Activated B cell treated with CpG ODN at 0.5 μM for 24 hours (primary cell): ENCODE measurements around the gene SYT3. TPM values are rescaled to one million over a fixed set of nuclear protein-coding genes. Genes with fewer than 3 reads are reported as not detected.

Experiments used
- ATAC-seq: fragments of 200-7000 bp; cut with Tn5 transposase; one replicate; pipeline ENCODE4 v1.10.0; 2021; ENCODE audit warnings: low read depth, mild to moderate bottlenecking, moderate library complexity
- CTCF ChIA-PET: fragments of 350-600 bp; sonication (Branson Sonifier 250); formaldehyde crosslinking; loops from one replicate; lab custom pipeline; 2021; ENCODE audit warnings: antibody characterized with exemption; lab: Charles Lee
- POLR2A ChIA-PET: fragments of 350-600 bp; sonication (Branson Sonifier 250); formaldehyde crosslinking; loops from one replicate; lab custom pipeline; 2021; ENCODE audit warnings: antibody characterized with exemption; lab: Charles Lee
- DNase-seq: peaks from one replicate; pipeline ENCODE4 v3.0.0; 2022
- H3K27ac Mint-ChIP-seq: one replicate; pipeline ENCODE4 v1.8.0; 2020; ENCODE audit warnings: mixed read lengths
- H3K27me3 Mint-ChIP-seq: one replicate; pipeline ENCODE4 v1.8.0; 2021; ENCODE audit warnings: mixed read lengths
- H3K36me3 Mint-ChIP-seq: one replicate; pipeline ENCODE4 v1.8.0; 2021; ENCODE audit warnings: low read depth, mixed read lengths
- H3K4me1 Mint-ChIP-seq: one replicate; pipeline ENCODE4 v1.8.0; 2021; ENCODE audit warnings: mixed read lengths
- H3K4me3 Mint-ChIP-seq: one replicate; pipeline ENCODE4 v1.8.0; 2020; ENCODE audit warnings: mild to moderate bottlenecking, mixed read lengths
- H3K9me3 Mint-ChIP-seq: one replicate; pipeline ENCODE4 v1.8.0; 2020; ENCODE audit warnings: mixed read lengths
- intact Hi-C: fragments of 100-400 bp; cut with micrococcal nuclease; formaldehyde crosslinking; loops from one replicate; pipeline ENCODE4 v1.15.1; 2024
- total RNA-seq: library from RNA; stranded (reverse); gene quantifications from 2 replicates; pipeline ENCODE4 v1.2.3, GENCODE V29; 2022
- TF ChIP-seq, protein P1 (sequence below): fragments of 200-600 bp; IDR thresholded peaks from one replicate; pipeline ENCODE4 v1.8.0; 2022; ENCODE audit warnings: antibody characterized with exemption, mild to moderate bottlenecking

Gene SYT3
- total RNA-seq, 1 donor from 2014 or later = 0.60 TPM

- intact Hi-C loops = no loop called here
- TF ChIP-seq, protein P1, sequence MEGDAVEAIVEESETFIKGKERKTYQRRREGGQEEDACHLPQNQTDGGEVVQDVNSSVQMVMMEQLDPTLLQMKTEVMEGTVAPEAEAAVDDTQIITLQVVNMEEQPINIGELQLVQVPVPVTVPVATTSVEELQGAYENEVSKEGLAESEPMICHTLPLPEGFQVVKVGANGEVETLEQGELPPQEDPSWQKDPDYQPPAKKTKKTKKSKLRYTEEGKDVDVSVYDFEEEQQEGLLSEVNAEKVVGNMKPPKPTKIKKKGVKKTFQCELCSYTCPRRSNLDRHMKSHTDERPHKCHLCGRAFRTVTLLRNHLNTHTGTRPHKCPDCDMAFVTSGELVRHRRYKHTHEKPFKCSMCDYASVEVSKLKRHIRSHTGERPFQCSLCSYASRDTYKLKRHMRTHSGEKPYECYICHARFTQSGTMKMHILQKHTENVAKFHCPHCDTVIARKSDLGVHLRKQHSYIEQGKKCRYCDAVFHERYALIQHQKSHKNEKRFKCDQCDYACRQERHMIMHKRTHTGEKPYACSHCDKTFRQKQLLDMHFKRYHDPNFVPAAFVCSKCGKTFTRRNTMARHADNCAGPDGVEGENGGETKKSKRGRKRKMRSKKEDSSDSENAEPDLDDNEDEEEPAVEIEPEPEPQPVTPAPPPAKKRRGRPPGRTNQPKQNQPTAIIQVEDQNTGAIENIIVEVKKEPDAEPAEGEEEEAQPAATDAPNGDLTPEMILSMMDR = no peak
Measured at GRCh38 chr19:50661766-50662650, 22.3 kb upstream of the SYT3 start.

DNA sequence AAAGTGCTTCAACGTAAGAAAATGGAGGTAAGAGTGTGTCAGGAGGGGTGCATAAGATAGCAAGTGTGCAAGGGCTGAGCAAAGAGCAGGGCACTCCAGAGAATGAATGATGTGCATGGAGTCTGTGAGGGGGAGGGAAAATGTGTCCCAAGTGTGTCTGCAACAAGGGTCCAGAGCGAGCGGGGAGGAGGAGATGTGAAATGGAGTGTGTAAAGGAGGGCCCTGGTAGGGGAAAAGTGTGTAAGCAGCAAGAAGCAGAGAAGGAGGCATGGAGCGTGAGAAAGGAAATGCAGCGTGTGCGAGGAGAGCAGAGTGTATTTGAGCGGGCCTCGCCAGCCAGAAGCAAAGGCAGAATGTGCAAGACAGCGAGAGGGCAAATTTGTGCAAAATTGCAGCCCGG lies 21.3 kb upstream of the SYT3 start:
- no peak overlapping the region for H3K4me3 Mint-ChIP-seq
- H3K36me3 Mint-ChIP-seq = no peaks in the 10 kb centered on the region
- POLR2A ChIA-PET = no interaction called here
- peaks cover 7% of the 10 kb centered on the region for H3K9me3 Mint-ChIP-seq
- no peak for ATAC-seq
- peaks cover 24% of the 10 kb centered on the region for H3K4me1 Mint-ChIP-seq
- CTCF ChIA-PET = no interaction called here
- TF ChIP-seq, protein P1 = no peak
- DNase-seq = no peak
- peaks cover 46% of the 10 kb centered on the region for H3K27me3 Mint-ChIP-seq
- H3K27ac Mint-ChIP-seq = no peak overlapping the region
- intact Hi-C loops = no loop called here

More at GRCh38 chr19:50661766-50662650, 22.3 kb upstream of the SYT3 start:
- H3K27ac Mint-ChIP-seq = no peak overlapping the region
- POLR2A ChIA-PET = no interaction called here
- no peaks in the 10 kb centered on the region for H3K36me3 Mint-ChIP-seq
- H3K27me3 Mint-ChIP-seq = peaks cover 40% of the 10 kb centered on the region
- H3K4me3 Mint-ChIP-seq = no peak overlapping the region
- no peak for DNase-seq
- H3K9me3 Mint-ChIP-seq = peaks cover 7% of the 10 kb centered on the region
- ATAC-seq = no peak
- CTCF ChIA-PET = no interaction called here
- H3K4me1 Mint-ChIP-seq = peaks cover 25% of the 10 kb centered on the region

DNA sequence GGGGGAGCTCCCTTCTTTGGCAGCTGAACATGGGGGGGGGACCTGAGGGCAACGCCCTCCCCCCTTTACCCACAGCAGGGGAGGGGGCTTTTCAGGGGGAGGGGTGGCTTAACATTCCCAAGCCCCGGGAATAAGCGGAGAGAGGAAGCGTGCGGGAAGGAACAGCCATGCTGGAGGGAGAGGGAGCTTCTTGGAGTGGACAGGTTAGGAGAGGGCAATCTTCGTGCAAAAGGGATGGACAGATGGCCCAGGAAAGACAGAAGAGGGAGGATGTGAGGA lies 20.3 kb upstream of the SYT3 start:
- DNase-seq (no peak), ATAC-seq (no peak)
- H3K9me3 Mint-ChIP-seq = peaks cover 8% of the 10 kb centered on the region
- no peak overlapping the region for H3K4me3 Mint-ChIP-seq
- intact Hi-C loops = no loop called here
- peaks cover 23% of the 10 kb centered on the region for H3K4me1 Mint-ChIP-seq
- TF ChIP-seq, protein P1 = no peak
- no peak overlapping the region for H3K27ac Mint-ChIP-seq
- peaks cover 50% of the 10 kb centered on the region for H3K27me3 Mint-ChIP-seq
- no peaks in the 10 kb centered on the region for H3K36me3 Mint-ChIP-seq
- ChIA-PET POLR2A (no interaction called here), CTCF (no interaction called here)

- peaks cover 23% of the 10 kb centered on the region for H3K4me1 Mint-ChIP-seq
- no peak overlapping the region for H3K4me3 Mint-ChIP-seq
- H3K27me3 Mint-ChIP-seq = peaks cover 50% of the 10 kb centered on the region
- intact Hi-C loops = loop anchor here (2.0 kb wide), 1 partner anchor 65 kb away; no protein-coding TSS in a partner anchor
- POLR2A ChIA-PET = no interaction called here
- ATAC-seq = no peak
- TF ChIP-seq, protein P1 = no peak
- no peak for DNase-seq
- CTCF ChIA-PET = no interaction called here
- no peak overlapping the region for H3K27ac Mint-ChIP-seq
- H3K36me3 Mint-ChIP-seq = peaks cover 1% of the 10 kb centered on the region
- peaks cover 11% of the 10 kb centered on the region for H3K9me3 Mint-ChIP-seq
Measured at GRCh38 chr19:50659318-50660087, 19.8 kb upstream of the SYT3 start.
